Panc1 (cell line): ENCODE results near the gene PLRG1. TPM values are rescaled to one million over a fixed set of nuclear protein-coding genes. Genes with fewer than 3 reads are reported as not detected.

ENCODE experiments used
- ATAC-seq: fragments of 200-7000 bp; cut with Tn5 transposase; 2 replicates; pipeline ENCODE4 v1.9.1; 2020; ENCODE audit warnings: mild to moderate bottlenecking, moderate library complexity
- BruUV-seq: library from RNA; stranded (reverse); fragments of 400-500 nt; replicated peaks from 2 replicates; lab custom pipeline; 2021; lab: Mats Ljungman, UMichigan
- CTCF ChIA-PET: fragments of 300-600 bp; sonication (Branson Sonifier 250); formaldehyde crosslinking; loops from one replicate; lab custom pipeline; 2022; ENCODE audit warnings: antibody characterized with exemption; lab: Charles Lee
- POLR2A ChIA-PET: fragments of 300-600 bp; sonication (Branson Sonifier 250); formaldehyde crosslinking; loops from one replicate; lab custom pipeline; 2022; ENCODE audit warnings: antibody characterized with exemption; lab: Charles Lee
- DNase-seq: peaks from one replicate; pipeline ENCODE4 v3.0.0-alpha.2; 2010; ENCODE audit warnings: low read depth, low spot score
- H3K27ac ChIP-seq: 2 replicates; pipeline ENCODE4 v1.5.1; 2011; ENCODE audit warnings: mild to moderate bottlenecking, low read length, inconsistent platforms
- H3K27me3 ChIP-seq: fragments of 200-500 bp; sonication (Bioruptor generic); 2 replicates; pipeline ENCODE4 v1.6.0; 2014; ENCODE audit warnings: low read length, inconsistent platforms; ENCODE audit not compliant: control insufficient read depth, insufficient read depth
- H3K36me3 ChIP-seq: fragments of 200-500 bp; sonication (Bioruptor generic); 2 replicates; pipeline ENCODE4 v1.5.1; 2014; ENCODE audit warnings: inconsistent platforms, mild to moderate bottlenecking, low read length, moderate library complexity; ENCODE audit not compliant: control insufficient read depth, insufficient read depth
- H3K4me1 ChIP-seq: 2 replicates; pipeline ENCODE4 v1.5.1; 2011; ENCODE audit warnings: inconsistent platforms, mild to moderate bottlenecking, low read length, moderate library complexity; ENCODE audit not compliant: control insufficient read depth, insufficient read depth
- H3K4me3 ChIP-seq, 2 experiments: 2 replicates each; pipeline ENCODE4 v1.5.1; 2011 to 2012; ENCODE audit warnings: low read depth in 2 of 2, low read length in 2 of 2, mild to moderate bottlenecking in 2 of 2, inconsistent platforms in 1 of 2, moderate library complexity in 1 of 2
- H3K9me3 ChIP-seq: fragments of 200-500 bp; sonication (Bioruptor generic); 2 replicates; pipeline ENCODE4 v1.5.1; 2014; ENCODE audit warnings: low read depth, mild to moderate bottlenecking, inconsistent platforms, low read length, moderate library complexity; ENCODE audit not compliant: control insufficient read depth, insufficient read depth
- POLR2AphosphoS5 ChIP-seq: IDR thresholded peaks from 2 replicates; pipeline ENCODE4 v1.6.1; 2012; ENCODE audit warnings: mild to moderate bottlenecking, low read depth, low read length, moderate library complexity
- SIN3A ChIP-seq: IDR thresholded peaks from 2 replicates; pipeline ENCODE4 v1.6.1; 2012; ENCODE audit warnings: low read depth, mild to moderate bottlenecking, low read length, moderate library complexity, borderline replicate concordance; ENCODE audit not compliant: insufficient read depth
- TCF7L2 ChIP-seq: IDR thresholded peaks from 2 replicates; pipeline ENCODE4 v1.6.1; 2011; ENCODE audit warnings: mild to moderate bottlenecking, low read depth, low read length, inconsistent platforms
- in situ Hi-C: cut with HindIII; loops from 2 replicates; pipeline ENCODE4 v1.10.0; 2016; ENCODE audit warnings: low sequenced_read_pairs, low pct_unique_long_range_greater_than_20kb
- intact Hi-C: fragments of 100-400 bp; cut with micrococcal nuclease; formaldehyde crosslinking; loops from one replicate; pipeline ENCODE4 v1.10.0; 2022; ENCODE audit not compliant: unreplicated experiment
- total RNA-seq: library from RNA; stranded (reverse); gene quantifications from one replicate; pipeline ENCODE4 v1.2.1, GENCODE V29; 2021; ENCODE audit not compliant: unreplicated experiment
- TF ChIP-seq, protein P1 (sequence below): fragments of 450-650 bp; IDR thresholded peaks from 2 replicates; pipeline ENCODE4 v1.5.1; 2017; ENCODE audit warnings: mild to moderate bottlenecking
- TF ChIP-seq, protein P2 (sequence below), 2 experiments: IDR thresholded peaks; 2 replicates each; pipeline ENCODE4 v1.6.1; 2011 to 2012; ENCODE audit warnings: low read depth in 2 of 2, control low read depth in 1 of 2, low read length in 1 of 2, mild to moderate bottlenecking in 1 of 2, moderate library complexity in 1 of 2; ENCODE audit not compliant: insufficient read depth in 1 of 2

The PLRG1 gene
- total RNA-seq, 1 experiment from 2014 or later, result 66.1 TPM

DNA sequence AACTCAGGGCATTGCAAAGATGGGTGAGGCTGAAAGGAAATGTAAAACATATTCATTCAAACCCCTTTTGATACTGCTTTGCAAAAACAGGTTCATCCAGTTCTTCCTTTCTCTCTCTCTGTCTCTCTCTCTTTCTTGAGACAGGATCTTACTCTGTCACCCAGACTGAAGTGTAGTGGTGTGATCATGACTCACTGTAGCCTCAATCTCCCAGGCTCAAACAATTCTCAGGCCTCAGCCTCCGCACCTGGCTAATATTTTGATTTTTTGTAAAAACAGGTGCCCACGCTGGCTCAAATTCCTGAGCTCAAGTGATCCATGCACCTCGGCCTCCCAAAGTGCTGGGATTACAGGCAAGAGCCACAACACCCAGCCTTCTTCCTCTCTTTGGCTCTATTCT lies 43.0 kb downstream of the PLRG1 start:
- intact Hi-C loops, result loop anchor here (10.0 kb wide), 1 partner anchor 182 kb away; no protein-coding TSS in a partner anchor
- in situ Hi-C loops, result no loop called here
- Histone ChIP-seq H3K27me3 (0 out of 2 replicates have a peak, but pooled peaks cover 2% of the 10 kb centered on the region), H3K4me3 (no peak overlapping the region), H3K36me3 (no peaks in the 10 kb centered on the region), H3K9me3 (no peaks in the 10 kb centered on the region), H3K4me1 (no peaks in the 10 kb centered on the region), H3K27ac (no peak overlapping the region)
- POLR2A ChIA-PET, result no interaction called here
- ATAC-seq, result no peak
- CTCF ChIA-PET, result interaction anchor here (1.2 kb wide), 1 partner anchor 107 kb away, joined by 3 read pairs; no protein-coding TSS in a partner anchor
- DNase-seq, result no peak
- TF ChIP-seq, protein P1, sequence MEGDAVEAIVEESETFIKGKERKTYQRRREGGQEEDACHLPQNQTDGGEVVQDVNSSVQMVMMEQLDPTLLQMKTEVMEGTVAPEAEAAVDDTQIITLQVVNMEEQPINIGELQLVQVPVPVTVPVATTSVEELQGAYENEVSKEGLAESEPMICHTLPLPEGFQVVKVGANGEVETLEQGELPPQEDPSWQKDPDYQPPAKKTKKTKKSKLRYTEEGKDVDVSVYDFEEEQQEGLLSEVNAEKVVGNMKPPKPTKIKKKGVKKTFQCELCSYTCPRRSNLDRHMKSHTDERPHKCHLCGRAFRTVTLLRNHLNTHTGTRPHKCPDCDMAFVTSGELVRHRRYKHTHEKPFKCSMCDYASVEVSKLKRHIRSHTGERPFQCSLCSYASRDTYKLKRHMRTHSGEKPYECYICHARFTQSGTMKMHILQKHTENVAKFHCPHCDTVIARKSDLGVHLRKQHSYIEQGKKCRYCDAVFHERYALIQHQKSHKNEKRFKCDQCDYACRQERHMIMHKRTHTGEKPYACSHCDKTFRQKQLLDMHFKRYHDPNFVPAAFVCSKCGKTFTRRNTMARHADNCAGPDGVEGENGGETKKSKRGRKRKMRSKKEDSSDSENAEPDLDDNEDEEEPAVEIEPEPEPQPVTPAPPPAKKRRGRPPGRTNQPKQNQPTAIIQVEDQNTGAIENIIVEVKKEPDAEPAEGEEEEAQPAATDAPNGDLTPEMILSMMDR, result no peak
- no peak for TF ChIP-seq TCF7L2
- no peak for TF ChIP-seq POLR2AphosphoS5
- TF ChIP-seq, protein P2, sequence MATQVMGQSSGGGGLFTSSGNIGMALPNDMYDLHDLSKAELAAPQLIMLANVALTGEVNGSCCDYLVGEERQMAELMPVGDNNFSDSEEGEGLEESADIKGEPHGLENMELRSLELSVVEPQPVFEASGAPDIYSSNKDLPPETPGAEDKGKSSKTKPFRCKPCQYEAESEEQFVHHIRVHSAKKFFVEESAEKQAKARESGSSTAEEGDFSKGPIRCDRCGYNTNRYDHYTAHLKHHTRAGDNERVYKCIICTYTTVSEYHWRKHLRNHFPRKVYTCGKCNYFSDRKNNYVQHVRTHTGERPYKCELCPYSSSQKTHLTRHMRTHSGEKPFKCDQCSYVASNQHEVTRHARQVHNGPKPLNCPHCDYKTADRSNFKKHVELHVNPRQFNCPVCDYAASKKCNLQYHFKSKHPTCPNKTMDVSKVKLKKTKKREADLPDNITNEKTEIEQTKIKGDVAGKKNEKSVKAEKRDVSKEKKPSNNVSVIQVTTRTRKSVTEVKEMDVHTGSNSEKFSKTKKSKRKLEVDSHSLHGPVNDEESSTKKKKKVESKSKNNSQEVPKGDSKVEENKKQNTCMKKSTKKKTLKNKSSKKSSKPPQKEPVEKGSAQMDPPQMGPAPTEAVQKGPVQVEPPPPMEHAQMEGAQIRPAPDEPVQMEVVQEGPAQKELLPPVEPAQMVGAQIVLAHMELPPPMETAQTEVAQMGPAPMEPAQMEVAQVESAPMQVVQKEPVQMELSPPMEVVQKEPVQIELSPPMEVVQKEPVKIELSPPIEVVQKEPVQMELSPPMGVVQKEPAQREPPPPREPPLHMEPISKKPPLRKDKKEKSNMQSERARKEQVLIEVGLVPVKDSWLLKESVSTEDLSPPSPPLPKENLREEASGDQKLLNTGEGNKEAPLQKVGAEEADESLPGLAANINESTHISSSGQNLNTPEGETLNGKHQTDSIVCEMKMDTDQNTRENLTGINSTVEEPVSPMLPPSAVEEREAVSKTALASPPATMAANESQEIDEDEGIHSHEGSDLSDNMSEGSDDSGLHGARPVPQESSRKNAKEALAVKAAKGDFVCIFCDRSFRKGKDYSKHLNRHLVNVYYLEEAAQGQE (IDR thresholded peaks at IDR 0.05; ENCODE audit: insufficient read depth in 1 of 2, low read depth in 2 of 2, low read length in 1 of 2), result no peak
- TF ChIP-seq SIN3A, result no peak
- no TSS peak for BruUV-seq

GRCh38 chr4:154506253-154506652 lies 43.9 kb downstream of the PLRG1 start:
- Histone ChIP-seq H3K4me3 (no peak overlapping the region), H3K9me3 (no peaks in the 10 kb centered on the region), H3K27me3 (0 out of 2 replicates have a peak, but pooled peaks cover 2% of the 10 kb centered on the region), H3K36me3 (no peaks in the 10 kb centered on the region), H3K4me1 (no peaks in the 10 kb centered on the region), H3K27ac (no peak overlapping the region)
- BruUV-seq, result no TSS peak
- ChIA-PET POLR2A (no interaction called here), CTCF (interaction anchor here (0.6 to 1.2 kb wide), 5 partner anchors 15 to 693 kb away, joined by 3 to 4 read pairs (median 3); partner anchors contain the start of gene DCHS2)
- in situ Hi-C loops (no loop called here), intact Hi-C loops (loop anchor here (1.0 to 10.0 kb wide), 2 partner anchors 107 to 181 kb away; no protein-coding TSS in a partner anchor)
- no peak for DNase-seq
- no peak for ATAC-seq
- no peak for TF ChIP-seq SIN3A
- TF ChIP-seq, protein P1, result peak; percentile 40; the same call in 1 of the 2 replicates
